HG03442 (cell line): ENCODE data around the gene EGFLAM.

Experiments
- ATAC-seq: cut with Tn5 transposase; IDR thresholded peaks from one replicate; pipeline ENCODE4 v1.9.1; 2021; ENCODE audit warnings: mild to moderate bottlenecking, moderate library complexity; ENCODE audit not compliant: unreplicated experiment

Gene EGFLAM

GRCh38 chr5:38258319-38259061 is at the start of gene EGFLAM:
Gene EGFLAM (plus strand): TSS chr5:38258559. CDS start chr5:38258755, 196 bp downstream.
- no peak for ATAC-seq

DNA sequence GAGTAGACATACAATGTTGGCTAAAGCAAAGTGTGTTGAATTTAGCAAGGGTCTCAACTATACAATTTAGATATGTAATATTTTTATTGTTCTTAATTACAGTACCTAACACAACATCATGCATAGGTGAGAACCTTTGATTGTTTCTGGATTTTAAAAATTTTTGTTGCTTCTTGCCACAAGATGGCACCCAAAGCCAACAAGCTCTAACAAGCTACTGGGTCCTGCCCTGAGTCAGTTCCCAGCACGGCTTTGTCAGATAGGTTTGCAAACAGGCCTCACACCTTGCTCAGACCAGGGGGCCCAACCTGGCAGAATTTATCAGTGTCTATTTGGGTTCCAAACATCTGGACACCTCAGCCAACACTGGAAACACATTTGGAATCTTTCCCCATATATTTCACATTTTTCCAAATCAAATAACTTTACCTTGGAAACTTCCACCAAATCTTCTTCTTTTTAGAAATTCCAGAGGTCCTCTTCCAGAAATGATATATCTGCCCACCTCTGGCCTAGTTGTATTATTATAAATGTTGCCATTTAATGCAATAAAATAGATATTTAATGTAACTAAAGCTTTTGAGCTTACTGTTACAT is 49.5 kb upstream of the EGFLAM start:
- no peak for ATAC-seq

DNA sequence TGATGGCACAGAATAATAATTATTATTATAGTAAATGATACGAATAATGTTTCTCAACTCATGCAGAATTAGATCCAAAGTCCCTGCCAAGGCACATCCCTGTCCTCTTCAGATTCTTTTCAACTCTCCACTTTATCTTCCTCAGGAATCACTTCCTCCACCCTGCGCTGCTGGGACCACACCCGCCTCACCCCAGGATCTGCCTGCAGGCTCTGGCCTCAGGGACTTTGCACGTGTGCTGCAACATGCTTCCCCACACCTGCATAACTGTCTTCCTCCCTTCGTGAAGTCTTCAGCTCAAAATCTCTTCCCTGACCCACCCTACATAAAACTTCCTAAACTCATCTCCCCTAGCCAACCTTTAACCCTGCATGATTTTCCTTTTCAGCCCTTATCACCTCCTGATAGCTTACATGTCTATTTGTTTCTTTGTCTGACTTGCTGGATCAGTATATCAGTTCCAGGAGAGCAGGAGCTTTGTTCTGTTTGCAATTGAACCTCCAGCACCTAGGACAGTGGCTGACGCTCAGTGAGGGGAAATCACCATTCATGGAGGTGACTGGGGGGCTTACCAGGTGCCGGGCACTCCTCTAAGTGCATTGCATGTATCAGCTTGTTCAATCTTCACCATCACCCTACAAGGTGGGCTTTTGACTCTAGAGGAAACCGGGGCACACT is 47.5 kb upstream of the EGFLAM start:
- ATAC-seq = no peak

DNA sequence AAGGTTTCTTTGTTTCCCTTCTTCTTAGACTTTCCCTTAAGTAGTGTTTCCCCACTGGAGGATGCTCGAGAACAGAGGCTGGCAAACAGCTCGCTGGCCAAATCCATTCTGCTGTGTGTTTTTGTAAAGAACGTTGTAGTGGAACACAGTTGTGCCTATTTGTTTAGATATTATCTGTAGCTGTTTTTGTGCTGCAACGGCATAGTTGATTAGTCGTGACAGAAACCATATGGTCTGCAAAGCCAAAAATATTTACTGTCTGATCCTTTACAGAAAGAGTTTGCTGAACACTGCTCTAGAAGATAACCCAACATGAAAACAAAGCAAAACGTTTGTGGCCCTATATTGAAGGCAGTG is 47.0 kb upstream of the EGFLAM start:
- no peak for ATAC-seq

DNA sequence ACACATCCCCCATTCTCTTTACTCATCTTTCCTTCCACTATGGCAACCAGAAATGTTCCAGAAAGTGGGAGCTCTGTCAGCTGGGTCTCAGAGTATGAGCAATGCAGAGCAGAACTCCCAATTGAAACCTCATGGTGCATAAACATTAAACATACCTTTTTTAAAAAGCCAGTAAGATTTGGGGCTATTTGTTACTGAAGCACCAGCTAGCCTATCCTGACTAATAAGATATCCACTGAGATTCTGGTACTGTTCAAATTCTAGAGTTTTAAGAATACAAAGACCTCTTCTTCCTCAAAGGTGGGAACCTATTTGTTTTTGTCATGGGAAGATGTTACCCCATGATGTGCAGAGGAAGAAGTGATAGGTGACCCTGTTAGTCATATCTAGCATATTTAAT is 46.1 kb upstream of the EGFLAM start:
- no peak for ATAC-seq

- ATAC-seq = no peak
Measured at GRCh38 chr5:38226091-38226490, 32.3 kb upstream of the EGFLAM start.

- no peak for ATAC-seq
Measured at GRCh38 chr5:38228914-38229313, 29.4 kb upstream of the EGFLAM start.

GRCh38 chr5:38234737-38235136 is 23.6 kb upstream of the EGFLAM start:
- no peak for ATAC-seq

GRCh38 chr5:38237681-38238080 is 20.7 kb upstream of the EGFLAM start:
- ATAC-seq = no peak

- ATAC-seq = no peak
Measured at GRCh38 chr5:38240212-38240611, 18.1 kb upstream of the EGFLAM start.

DNA sequence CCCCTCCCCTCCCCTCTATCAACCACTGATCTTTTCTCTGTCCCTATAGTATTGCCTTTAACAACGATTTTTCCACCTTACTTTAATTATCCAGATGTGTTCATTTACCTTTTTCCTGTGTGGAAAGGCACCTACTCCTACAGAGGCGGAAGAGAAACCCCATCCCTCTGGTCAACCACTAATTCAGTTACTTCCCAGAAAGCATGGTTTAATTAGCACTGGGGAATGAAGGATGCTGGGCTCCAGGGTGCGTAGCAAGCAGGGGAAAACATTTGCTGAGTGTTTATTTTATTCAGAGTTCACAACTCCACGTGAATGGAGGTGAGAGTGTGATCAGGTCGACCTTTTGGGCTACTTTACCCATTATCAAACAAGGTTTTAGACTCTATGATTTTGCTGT is 16.7 kb upstream of the EGFLAM start:
- no peak for ATAC-seq

DNA sequence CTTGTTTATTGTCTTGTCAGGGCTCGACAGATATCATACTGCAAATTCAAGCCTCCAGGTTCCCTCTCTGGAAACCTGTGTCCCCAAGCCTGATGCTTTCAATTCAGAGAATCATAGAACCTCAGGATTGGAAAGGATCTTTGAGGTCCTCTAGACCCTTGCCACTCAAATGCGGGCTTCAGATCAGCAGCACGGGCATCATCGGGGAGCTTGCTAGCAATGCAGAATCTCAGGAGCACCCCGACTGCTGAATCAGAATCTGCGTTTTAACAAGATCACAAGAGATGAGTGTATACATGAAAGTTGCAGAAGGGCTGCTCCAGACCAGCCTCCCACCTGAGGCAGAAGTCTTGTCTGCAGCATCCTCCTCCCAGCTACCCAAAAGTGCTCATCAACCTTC is 13.1 kb upstream of the EGFLAM start:
- no peak for ATAC-seq

GRCh38 chr5:38249301-38249700 is 9.1 kb upstream of the EGFLAM start:
- no peak for ATAC-seq

- no peak for ATAC-seq
Measured at GRCh38 chr5:38249812-38250211, 8.5 kb upstream of the EGFLAM start.

DNA sequence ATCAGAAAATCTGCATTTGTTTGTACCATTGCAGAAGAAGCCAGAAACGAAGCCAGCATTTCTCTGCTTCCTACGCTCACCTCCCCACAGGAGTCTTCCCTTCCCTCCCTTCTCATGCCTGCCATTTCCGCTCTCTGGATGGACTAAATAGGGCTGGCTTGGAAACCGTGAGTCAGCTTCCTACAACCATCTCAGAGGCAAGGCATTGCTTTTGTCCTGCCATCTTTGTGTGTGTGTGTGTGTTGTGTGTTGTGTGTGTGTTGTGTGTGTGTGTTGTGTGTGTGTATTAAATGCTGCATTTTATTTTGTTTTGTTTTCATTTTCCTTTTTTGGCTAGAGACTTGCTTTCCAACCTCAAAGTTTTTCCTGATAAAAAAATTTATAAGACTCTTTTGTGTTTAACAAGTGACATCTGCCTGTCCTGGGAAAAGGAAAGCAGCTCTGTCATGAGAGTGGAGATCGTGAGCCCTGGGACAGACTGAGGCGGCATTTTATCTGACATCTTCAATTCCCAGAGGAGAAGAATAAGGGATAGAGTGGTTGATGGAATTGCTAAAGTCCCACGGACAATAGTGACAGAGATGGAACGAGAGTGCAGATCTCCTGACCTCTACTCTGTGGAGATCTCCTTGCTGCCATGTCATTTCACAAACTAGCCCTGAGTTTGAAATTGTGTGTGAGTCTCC is 7.5 kb upstream of the EGFLAM start:
- ATAC-seq = no peak

- no peak for ATAC-seq
Measured at GRCh38 chr5:38253759-38254158, 4.6 kb upstream of the EGFLAM start.

DNA sequence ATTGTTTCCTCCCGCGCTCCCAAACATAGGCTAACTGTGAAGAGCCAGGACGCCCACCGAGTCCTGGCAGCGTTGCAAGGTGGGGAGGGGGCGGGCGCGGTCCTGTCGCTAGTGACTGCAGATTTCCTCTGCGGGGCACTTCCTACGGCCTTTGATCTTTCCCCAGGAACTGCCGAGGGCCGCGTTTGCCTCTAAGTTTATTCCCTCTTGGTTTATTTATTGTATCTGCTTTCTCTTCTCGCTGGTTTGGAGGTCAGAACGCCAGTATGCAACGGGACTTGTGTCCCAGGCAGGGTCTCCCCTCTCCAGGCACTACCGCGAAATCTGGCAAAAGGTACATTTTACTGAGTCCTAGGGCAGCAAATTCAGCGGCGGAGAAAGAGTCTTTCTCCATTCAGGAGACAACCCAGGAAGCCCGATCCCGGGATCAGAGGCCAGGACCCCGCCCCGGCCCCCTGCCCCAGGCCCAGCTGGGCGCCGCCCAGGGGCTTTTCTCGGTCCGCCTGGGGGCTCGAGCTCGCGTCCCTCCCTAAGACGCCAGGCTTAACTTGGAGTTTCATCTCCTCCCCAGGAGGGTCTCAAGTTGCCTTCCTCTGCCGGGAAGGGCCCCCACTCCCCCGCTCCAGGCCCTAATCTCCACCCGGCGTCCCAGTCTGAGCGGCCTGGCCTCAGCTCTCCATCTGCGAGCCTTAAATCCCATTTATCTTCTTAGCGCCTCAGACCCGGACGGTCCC is 884 bp upstream of the EGFLAM start:
- ATAC-seq = no peak

DNA sequence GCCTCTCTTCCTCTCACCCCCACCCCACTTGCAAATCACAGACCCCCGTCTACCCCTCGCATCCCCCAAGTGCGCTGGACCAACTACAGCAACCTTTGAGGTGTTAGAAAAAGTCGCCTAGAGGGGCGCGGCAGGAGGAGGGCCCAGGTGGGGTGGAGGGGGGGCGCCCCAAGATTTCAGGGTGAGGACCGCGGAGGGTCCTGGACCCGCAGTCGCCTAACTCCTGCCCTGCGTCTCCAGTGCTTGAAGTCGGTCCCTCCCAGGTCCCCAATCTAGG is 379 bp upstream of the EGFLAM start:
- no peak for ATAC-seq

GRCh38 chr5:38259062-38259808 is 876 bp downstream of the EGFLAM start:
- ATAC-seq = no peak

DNA sequence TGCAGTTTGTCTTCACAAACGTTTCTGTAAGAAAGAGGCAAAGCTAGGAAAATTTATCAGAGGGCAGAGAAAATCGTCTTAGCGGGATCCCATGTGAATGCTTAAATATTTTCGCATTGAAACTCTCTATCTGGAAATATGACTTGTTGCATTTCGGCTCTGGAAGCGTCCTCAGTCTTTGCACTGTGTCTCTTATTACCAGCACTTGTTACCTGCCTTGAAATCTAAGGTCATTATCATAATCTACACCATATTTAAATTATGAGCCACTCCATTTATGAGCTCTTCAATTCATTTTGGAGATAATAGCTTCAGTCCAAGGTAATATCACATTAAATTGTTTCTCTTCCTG is 1.4 kb downstream of the EGFLAM start:
- ATAC-seq = no peak

- no peak for ATAC-seq
Measured at GRCh38 chr5:38263983-38264382, 5.6 kb downstream of the EGFLAM start.
